Prostate gland (tissue), 2 donors: Measurements from ENCODE around the gene MYO18B.

ENCODE experiments used
- POLR2A ChIP-seq: fragments of 450-650 bp; IDR thresholded peaks from one replicate; pipeline ENCODE4 v1.6.1; 2016; ENCODE audit warnings: antibody characterized with exemption, mild to moderate bottlenecking
- TF ChIP-seq, protein P1 (sequence below), 4 experiments: fragments of 200-600 bp in 2 of 4; fragments of 450-650 bp in 2 of 4; sonication (generic) in 2 of 4; IDR thresholded peaks; 1 replicate in 3 of 4; 2 replicates in 1 of 4; pipeline ENCODE4 v1.5.1; 2016 to 2019; ENCODE audit warnings: antibody characterized with exemption in 4 of 4, mild to moderate bottlenecking in 2 of 4, moderate library complexity in 2 of 4

- no peak for TF ChIP-seq POLR2A
- TF ChIP-seq, protein P1, sequence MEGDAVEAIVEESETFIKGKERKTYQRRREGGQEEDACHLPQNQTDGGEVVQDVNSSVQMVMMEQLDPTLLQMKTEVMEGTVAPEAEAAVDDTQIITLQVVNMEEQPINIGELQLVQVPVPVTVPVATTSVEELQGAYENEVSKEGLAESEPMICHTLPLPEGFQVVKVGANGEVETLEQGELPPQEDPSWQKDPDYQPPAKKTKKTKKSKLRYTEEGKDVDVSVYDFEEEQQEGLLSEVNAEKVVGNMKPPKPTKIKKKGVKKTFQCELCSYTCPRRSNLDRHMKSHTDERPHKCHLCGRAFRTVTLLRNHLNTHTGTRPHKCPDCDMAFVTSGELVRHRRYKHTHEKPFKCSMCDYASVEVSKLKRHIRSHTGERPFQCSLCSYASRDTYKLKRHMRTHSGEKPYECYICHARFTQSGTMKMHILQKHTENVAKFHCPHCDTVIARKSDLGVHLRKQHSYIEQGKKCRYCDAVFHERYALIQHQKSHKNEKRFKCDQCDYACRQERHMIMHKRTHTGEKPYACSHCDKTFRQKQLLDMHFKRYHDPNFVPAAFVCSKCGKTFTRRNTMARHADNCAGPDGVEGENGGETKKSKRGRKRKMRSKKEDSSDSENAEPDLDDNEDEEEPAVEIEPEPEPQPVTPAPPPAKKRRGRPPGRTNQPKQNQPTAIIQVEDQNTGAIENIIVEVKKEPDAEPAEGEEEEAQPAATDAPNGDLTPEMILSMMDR (IDR thresholded peaks at IDR 0.05) = no peak
Observed at GRCh38 chr22:26031641-26032040, 289.7 kb downstream of the MYO18B start.
